Head of caudate nucleus (tissue), 42 donors: ENCODE measurements around the gene SRSF4.

Source experiments
- DNase-seq, 42 donors: peaks; one replicate each; pipeline versions ENCODE4 v3.0.0 to v3.0.0-alpha.2; 2020 to 2021; ENCODE audit warnings: mixed read lengths in 7 of 42
- intact Hi-C: fragments of 100-400 bp; cut with DNase I; formaldehyde crosslinking; loops from one replicate; pipeline ENCODE4 v1.15.0; 2022

Gene SRSF4

GRCh38 chr1:29202584-29203340 is 21.1 kb upstream of the SRSF4 start:
- peak; percentile 76 to 99 (median 94) for DNase-seq
- intact Hi-C loops: loop anchor here (2.0 kb wide), 1 partner anchor 320 kb away; no protein-coding TSS in a partner anchor

GRCh38 chr1:29202053-29202452 is 20.4 kb upstream of the SRSF4 start:
- no peak for DNase-seq
- intact Hi-C loops: loop anchor here (2.0 kb wide), 1 partner anchor 319 kb away; no protein-coding TSS in a partner anchor

- no peak for DNase-seq
- intact Hi-C loops: loop anchor here (2.0 kb wide), 1 partner anchor 319 kb away; no protein-coding TSS in a partner anchor
Measured at GRCh38 chr1:29201595-29202051, 19.9 kb upstream of the SRSF4 start.

DNA sequence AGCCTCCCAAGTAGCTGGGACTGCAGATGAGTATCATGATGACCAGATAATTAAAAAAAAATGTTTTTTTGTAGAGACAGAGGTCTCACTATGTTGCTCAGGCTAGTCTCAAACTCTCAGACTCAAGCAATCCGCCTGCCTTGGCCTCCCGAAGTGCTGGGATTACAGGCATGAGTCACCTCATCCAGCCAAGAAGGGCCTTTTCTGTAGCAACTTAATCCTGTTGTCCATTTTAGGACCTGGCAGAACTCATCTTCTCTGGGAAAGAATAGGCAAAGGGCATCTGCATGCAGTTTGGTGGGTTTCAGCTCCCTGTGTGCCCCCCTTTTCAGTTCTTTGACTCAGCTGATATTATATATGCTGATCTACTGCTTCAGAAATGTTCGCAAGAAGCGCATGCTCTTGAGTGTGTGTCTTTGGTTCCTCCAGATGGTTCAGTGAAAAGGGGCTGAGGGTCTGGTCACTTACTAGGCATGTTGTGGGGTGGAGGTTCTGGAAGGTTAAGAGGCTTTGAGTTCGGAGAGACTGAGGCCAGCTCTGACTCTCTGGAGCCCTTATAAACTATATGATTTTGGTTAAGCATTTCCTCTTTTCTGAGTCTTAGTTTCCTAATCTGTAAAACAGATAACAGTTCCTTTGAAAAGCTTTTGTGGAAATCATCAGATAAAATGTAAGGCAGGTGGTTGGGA is 19.4 kb upstream of the SRSF4 start:
- intact Hi-C loops: no loop called here
- no peak for DNase-seq

DNA sequence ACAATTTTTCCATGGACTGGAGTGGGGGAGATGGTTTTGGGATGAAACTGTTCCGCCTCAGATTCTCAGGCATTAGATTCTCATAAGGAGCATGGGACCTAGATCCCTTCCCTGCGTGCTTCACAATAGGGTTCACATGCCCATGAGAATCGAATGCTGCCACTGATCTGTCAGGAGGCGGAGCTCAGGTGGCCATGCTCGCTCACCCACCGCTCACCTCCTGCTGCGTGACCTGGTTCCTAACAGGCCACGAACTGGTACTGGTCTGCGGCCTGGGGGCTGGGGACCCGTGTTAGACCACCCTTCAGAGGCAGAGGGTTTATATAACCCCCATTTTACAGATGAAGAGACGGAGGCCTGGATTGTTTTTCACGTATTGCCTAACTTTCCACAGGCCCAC is 16.3 kb upstream of the SRSF4 start:
- DNase-seq: no peak
- intact Hi-C loops: no loop called here

- peak in 5 of 42 donors; percentile 10 to 24 (median 14) for DNase-seq
- intact Hi-C loops: no loop called here
Measured at GRCh38 chr1:29197590-29197924, 15.9 kb upstream of the SRSF4 start.

GRCh38 chr1:29196863-29197589 is 15.3 kb upstream of the SRSF4 start:
- intact Hi-C loops: no loop called here
- peak in 21 of 42 donors; percentile 13 to 68 (median 34) for DNase-seq

DNA sequence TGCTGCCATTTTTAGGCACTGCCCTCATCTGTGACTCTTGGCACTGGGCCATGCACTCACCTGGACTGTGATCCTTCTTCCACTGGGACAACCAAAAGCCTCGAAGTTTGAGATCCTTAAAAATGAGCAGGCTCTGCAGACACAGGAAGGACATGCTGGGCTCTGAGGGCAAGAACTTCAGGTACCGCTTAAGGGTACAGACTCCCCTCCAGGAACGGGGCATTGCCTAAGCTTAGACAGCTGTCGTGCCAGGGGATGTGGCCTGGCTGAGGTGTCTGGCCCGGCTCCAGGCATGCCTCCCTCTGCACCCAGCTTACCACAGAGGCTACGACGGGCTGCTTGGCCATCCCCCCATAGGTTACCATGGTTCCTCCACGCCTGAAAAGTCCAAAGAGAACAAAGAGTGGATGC is 14.2 kb upstream of the SRSF4 start:
- DNase-seq: peak in 1 of 42 donors; percentile 13
- intact Hi-C loops: no loop called here

DNA sequence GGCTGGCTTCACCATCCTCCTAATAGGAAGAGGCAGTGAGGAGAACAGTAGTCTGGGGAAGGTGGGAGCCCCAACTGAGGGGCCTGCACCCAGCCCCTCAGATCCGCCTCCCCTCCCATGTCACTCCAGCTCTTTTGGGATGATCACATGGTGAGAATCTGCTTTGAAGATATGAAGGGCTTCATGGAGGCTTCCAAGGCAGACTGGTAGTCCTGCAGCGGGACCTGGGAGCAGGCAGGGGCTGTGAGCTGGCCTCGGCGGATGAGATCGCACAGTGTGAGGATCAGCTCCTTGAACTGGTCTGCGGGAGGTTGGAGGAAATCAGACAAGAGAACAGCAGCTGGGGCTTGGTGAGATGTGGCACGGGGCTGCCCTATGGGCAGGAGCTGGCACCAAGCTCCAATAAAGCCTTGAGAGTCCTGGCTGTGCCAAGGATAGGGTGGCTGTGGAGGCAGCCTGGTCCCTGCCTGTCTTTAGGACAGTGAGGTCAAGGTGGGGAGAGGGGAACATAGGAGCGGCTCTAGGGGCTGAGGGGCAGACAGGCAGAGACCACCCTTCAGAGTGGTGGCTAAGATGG is 12.3 kb upstream of the SRSF4 start:
- intact Hi-C loops: no loop called here
- DNase-seq: no peak

GRCh38 chr1:29190718-29191117 is 9.0 kb upstream of the SRSF4 start:
- intact Hi-C loops: no loop called here
- no peak for DNase-seq

DNA sequence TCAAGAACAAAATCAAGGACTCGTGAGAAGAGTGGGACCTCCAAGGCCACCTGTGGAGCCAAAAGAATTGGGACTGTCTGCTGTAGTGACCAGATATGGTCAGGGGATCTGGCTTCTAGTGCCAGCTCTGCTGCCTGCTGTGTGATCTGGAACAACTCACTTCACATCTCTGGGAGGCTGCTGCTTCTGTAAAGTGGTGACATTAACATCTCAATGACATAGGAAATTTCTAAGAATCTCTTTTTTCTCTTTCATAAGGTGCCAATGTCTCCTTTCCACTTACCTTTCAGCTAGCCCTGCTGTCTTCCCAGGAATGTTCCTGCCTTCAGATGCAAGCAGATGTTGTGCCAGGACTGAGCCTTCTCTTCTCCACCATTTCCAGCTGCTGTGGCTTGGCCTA is 5.0 kb upstream of the SRSF4 start:
- DNase-seq: peak in 2 of 42 donors; percentile 0 to 1

GRCh38 chr1:29186252-29186651 is 4.6 kb upstream of the SRSF4 start:
- intact Hi-C loops: no loop called here
- peak in 1 of 42 donors; percentile 4 for DNase-seq

More for the DNA sequence above, 5.0 kb upstream of the SRSF4 start:
- intact Hi-C loops: no loop called here

- intact Hi-C loops: loop anchor here (5.0 kb wide), 1 partner anchor 446 kb away; the partner anchor contains the start of gene YTHDF2
- no peak for DNase-seq
Measured at GRCh38 chr1:29183287-29183686, 1.6 kb upstream of the SRSF4 start.

DNA sequence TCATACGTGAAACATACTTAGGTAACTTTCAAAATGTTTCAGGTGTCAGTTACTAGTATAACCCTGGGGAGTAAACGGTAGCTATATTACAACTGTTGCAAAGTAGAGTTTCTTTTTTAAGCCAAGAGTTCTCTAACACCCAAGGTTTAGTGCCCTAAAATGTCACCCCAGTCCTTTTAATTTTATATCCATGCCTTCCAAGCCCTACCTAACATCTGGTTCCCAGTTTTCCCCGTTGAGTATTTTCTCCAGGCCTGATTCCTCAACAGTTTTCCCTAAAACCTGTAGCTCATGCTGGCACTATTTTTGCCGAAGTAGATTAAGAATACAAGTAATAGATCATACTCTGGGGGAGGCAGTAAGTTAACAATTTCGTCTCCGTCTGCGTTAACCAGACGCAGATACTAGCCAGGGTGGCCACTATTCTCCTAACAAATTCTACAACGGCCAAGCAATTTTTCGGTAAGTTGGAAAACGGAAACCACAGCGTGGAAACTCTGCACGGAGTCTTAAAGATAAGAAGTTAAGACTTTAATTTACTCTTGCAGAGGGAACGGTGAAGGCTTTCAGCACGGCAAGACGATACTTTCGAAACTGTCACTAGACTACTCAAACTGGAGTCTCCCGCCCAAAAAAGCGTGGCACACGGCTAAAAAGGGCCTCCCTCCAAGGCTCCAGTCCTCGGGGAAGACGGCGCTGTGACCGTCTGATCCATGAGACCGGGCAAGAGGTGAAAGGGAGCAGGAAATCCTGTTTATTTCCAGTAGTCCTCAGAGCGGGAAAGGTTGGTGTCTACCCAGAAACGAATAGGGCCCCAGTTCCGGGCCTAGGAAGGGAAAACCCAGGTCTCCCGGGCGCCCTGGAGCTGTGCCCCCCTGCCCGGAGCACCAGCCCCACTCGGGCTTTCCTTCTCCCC is 945 bp downstream of the SRSF4 start:
- peak in 3 of 42 donors; percentile 24 to 32 (median 30) for DNase-seq
- intact Hi-C loops: loop anchor here (5.0 kb wide), 1 partner anchor 443 kb away; the partner anchor contains the start of gene YTHDF2

DNA sequence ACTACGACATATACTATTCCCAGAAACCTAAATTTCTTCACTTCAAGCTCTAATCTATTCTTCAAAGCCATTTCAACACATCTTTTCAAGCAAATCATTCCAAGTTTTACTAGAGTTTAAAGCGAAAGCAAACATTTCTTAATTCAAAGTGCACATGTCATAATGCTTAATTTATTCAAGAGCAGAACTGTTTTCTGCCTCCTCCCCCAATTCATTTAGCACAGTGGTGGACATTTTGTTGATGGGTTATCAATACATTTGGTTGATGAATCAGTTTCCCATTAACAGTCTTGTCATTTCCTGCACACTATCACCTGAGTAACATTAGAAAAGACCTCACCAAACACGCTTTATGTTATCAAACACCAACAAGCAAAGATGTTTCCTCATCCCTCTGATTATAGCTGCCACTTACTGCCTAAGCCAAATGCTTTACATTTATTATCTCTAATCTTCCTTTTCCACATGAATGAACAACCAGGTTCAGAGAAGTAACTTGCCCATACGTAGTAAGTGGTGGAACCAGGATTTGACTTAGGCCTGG is 2.0 kb downstream of the SRSF4 start:
- DNase-seq: peak in 1 of 42 donors; percentile 8
- intact Hi-C loops: loop anchor here (5.0 kb wide), 1 partner anchor 442 kb away; the partner anchor contains the start of gene YTHDF2

GRCh38 chr1:29177022-29177705 is 4.5 kb downstream of the SRSF4 start:
- peak in 2 of 42 donors; percentile 13 to 31 for DNase-seq
- intact Hi-C loops: no loop called here

DNA sequence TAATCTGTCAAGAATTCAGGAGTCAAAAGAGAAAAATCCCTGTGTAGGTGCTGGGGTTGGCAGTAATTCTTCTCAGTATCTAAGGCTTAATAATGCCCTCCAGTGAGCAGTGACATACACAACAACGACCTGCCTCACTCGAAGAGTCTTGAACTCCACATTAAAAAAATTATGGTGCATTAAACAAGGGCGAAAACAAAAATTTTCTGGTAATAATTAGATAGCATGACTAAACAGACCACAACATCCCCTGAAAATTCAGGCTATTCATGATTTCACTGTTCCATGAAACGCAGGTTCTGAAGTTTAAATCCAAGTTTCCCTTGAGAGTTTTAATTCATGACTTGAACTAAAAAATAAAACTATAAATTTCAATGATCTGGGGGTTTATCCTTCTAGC is 5.1 kb downstream of the SRSF4 start:
- intact Hi-C loops: no loop called here
- no peak for DNase-seq
